Mucosa of stomach (tissue), 1 donor: ENCODE data around the gene GAPDH.
"Not testable (repeated sequence)": the region's sequence is repeated elsewhere in the genome, so short reads cannot be mapped to it uniquely, and the experiment has no call there.

Source experiments
- H3K27me3 ChIP-seq: one replicate; pipeline ENCODE4 v1.7.0; 2013; ENCODE audit warnings: mild to moderate bottlenecking, low read length; ENCODE audit not compliant: control insufficient read depth, insufficient read depth
- H3K36me3 ChIP-seq: one replicate; pipeline ENCODE4 v1.7.0; 2013; ENCODE audit warnings: low read length; ENCODE audit not compliant: control insufficient read depth, insufficient read depth
- H3K4me1 ChIP-seq: one replicate; pipeline ENCODE4 v1.7.0; 2013; ENCODE audit warnings: mild to moderate bottlenecking, low read length; ENCODE audit not compliant: control insufficient read depth, insufficient read depth
- H3K4me3 ChIP-seq: one replicate; pipeline ENCODE4 v1.7.0; 2013; ENCODE audit warnings: low read length
- H3K9ac ChIP-seq: one replicate; pipeline ENCODE4 v1.7.0; 2013; ENCODE audit warnings: mild to moderate bottlenecking, low read length, moderate library complexity
- H3K9me3 ChIP-seq: one replicate; pipeline ENCODE4 v1.7.0; 2013; ENCODE audit warnings: mild to moderate bottlenecking, low read length, moderate library complexity; ENCODE audit not compliant: control insufficient read depth
- donor health status: Pancreatic carcinoma.

Gene GAPDH

GRCh38 chr12:6533923-6534694 is at the start of gene GAPDH:
TSS of gene GAPDH (plus strand) at chr12:6534517. CDS start at chr12:6534833, 316 bp downstream.
- Histone ChIP-seq H3K9me3 (no peaks in the 10 kb centered on the region), H3K4me1 (peaks cover 45% of the 10 kb centered on the region), H3K36me3 (peaks cover 28% of the 10 kb centered on the region), H3K9ac (peak within 1 kb of the TSS; percentile 92), H3K4me3 (peak within 1 kb of the TSS; percentile 95), H3K27me3 (no peaks in the 10 kb centered on the region)

GRCh38 chr12:6488240-6488639 is 46.1 kb upstream of the GAPDH start:
- Histone ChIP-seq H3K9me3 (no peaks in the 10 kb centered on the region), H3K4me1 (peaks cover 8% of the 10 kb centered on the region), H3K36me3 (no peaks in the 10 kb centered on the region), H3K4me3 (no peak overlapping the region), H3K9ac (no peak overlapping the region), H3K27me3 (no peaks in the 10 kb centered on the region)

DNA sequence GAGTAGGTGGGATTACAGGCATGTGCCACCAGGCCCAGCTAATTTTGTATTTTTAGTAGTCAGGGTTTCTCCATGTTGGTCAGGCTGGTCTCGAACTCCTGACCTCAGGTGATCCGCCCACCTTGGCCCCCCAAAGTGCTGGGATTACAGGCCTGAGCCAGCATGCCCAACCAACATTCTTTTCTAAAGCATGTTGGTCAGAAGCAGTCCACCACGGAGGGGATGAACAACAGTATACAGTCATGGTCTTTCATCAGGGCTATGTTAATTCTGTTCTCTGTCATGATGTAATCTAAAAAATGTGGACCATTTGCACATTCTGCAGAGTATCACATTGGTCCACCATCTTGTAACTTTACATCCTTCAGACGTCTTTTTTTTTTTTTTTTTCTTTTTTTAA is 44.9 kb upstream of the GAPDH start:
- Histone ChIP-seq H3K4me3 (no peak overlapping the region), H3K4me1 (peaks cover 8% of the 10 kb centered on the region), H3K36me3 (no peaks in the 10 kb centered on the region), H3K9ac (no peak overlapping the region), H3K9me3 (no peaks in the 10 kb centered on the region), H3K27me3 (no peaks in the 10 kb centered on the region)

DNA sequence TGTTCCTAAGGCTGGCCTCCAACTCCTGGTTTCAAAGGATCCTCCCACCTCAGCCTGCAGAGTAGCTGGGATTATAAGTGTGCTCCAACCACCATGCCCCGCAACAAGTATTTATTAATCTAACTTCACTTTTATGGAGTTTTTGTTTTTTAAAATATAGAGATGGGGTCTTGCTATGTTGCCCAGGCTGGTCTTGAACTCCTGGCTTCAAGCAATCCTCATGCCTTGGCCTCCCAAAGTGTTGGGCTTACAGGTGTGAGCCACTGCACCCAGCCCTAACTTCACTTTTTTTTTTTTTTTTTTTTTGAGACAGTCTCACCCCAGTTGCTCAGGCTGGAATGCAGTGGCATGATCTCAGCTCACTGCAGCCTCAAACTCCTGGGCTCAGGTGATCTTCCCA is 43.6 kb upstream of the GAPDH start:
- not testable (repeated sequence) for H3K9me3 ChIP-seq, H3K4me3 ChIP-seq, H3K9ac ChIP-seq, H3K27me3 ChIP-seq, H3K36me3 ChIP-seq
- H3K4me1 ChIP-seq: peaks cover 14% of the 10 kb centered on the region

GRCh38 chr12:6492838-6493496 is 41.4 kb upstream of the GAPDH start, which contains the start of gene MRPL51:
TSS of gene MRPL51 (minus strand) at chr12:6493262. CDS start at chr12:6493136, 126 bp downstream.
- Histone ChIP-seq H3K4me1 (peaks cover 14% of the 10 kb centered on the region), H3K27me3 (no peaks in the 10 kb centered on the region), H3K9me3 (no peaks in the 10 kb centered on the region), H3K4me3 (peak within 1 kb of the TSS; percentile 99), H3K36me3 (no peaks in the 10 kb centered on the region), H3K9ac (peak within 1 kb of the TSS; percentile 98)

- peak within 1 kb of the TSS; percentile 98 for H3K9ac ChIP-seq
- peak within 1 kb of the TSS; percentile 99 for H3K4me3 ChIP-seq
- H3K4me1 ChIP-seq: peaks cover 14% of the 10 kb centered on the region
- H3K9me3 ChIP-seq: no peaks in the 10 kb centered on the region
- H3K27me3 ChIP-seq: no peaks in the 10 kb centered on the region
- no peaks in the 10 kb centered on the region for H3K36me3 ChIP-seq
These were observed 40.6 kb upstream of the GAPDH start, which contains the start of gene NCAPD2 for GRCh38 chr12:6493497-6494257. TSS of gene NCAPD2 (plus strand) at chr12:6494102. CDS start at chr12:6495099, 997 bp downstream.

DNA sequence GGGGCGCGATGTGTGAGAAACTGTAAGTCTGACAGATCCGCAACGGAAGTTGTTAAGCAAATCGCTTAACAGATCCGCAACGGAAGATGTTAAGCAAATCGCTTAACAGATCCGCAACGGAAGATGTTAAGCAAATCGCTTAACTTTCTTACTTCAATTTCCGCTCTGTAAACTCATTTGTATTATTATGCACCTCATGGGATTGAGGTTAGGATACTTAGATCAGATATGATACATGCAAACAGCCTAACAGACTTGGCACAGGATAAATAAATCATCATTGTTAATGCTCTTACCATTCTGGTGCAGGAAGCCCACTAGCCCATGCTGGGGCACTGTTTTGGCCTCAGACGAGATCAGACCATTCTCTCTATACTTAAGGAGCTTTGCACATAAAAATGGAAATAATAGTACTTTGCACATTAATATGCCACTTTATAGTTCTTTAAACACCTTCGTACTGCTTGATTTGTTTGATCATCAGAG is 40.0 kb upstream of the GAPDH start:
- Histone ChIP-seq H3K36me3 (no peaks in the 10 kb centered on the region), H3K9ac (peak overlapping the region; percentile 98), H3K4me3 (peak overlapping the region; percentile 99), H3K4me1 (peaks cover 14% of the 10 kb centered on the region), H3K9me3 (no peaks in the 10 kb centered on the region), H3K27me3 (no peaks in the 10 kb centered on the region)

- Histone ChIP-seq H3K36me3 (no peaks in the 10 kb centered on the region), H3K9ac (no peak overlapping the region), H3K9me3 (no peaks in the 10 kb centered on the region), H3K27me3 (no peaks in the 10 kb centered on the region), H3K4me1 (peaks cover 14% of the 10 kb centered on the region), H3K4me3 (no peak overlapping the region)
These were observed 39.3 kb upstream of the GAPDH start for GRCh38 chr12:6494968-6495367.

DNA sequence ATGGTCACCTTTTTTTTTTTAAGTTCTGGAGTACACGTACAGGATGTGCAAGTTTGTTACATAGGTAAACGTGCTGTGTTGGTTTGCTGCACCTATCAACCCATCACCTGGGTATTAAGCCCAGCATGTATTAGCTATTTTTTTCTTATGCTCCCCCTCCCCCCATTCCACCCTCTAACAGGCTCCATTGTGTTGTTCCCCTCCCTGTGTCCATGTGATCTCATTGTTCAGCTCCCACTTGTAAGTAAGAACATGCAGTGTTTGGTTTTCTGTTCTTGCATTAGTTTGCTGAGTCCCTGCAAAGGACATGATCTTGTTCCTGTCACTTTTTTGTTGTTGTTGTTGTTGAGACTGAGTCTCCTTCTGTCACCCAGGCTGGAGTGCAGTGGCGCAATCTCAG is 37.0 kb upstream of the GAPDH start:
- H3K4me3 ChIP-seq, H3K27me3 ChIP-seq, H3K9ac ChIP-seq, H3K9me3 ChIP-seq, H3K36me3 ChIP-seq: not testable (repeated sequence)
- H3K4me1 ChIP-seq: peaks cover 11% of the 10 kb centered on the region

DNA sequence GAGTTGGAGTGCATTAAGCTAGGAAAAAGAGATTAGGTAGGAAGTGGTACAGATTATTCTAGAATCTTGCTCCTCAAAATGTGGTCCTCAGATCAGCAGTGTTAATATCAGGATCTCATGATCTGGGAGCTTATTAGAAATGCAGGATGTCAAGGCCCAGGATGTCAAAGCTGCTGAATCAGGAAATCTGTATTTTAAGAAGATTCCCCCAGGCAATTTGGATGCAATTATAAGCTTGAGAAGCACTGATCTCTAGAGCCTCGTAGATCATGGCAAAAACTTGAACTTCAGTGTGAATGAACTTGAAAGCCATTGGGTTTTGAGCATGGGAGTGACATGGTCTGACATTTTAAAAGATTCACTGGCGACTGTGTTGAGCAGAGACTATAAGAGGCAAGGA is 33.9 kb upstream of the GAPDH start:
- Histone ChIP-seq H3K27me3 (no peaks in the 10 kb centered on the region), H3K36me3 (no peaks in the 10 kb centered on the region), H3K4me3 (no peak overlapping the region), H3K9ac (no peak overlapping the region), H3K9me3 (no peaks in the 10 kb centered on the region), H3K4me1 (no peaks in the 10 kb centered on the region)

DNA sequence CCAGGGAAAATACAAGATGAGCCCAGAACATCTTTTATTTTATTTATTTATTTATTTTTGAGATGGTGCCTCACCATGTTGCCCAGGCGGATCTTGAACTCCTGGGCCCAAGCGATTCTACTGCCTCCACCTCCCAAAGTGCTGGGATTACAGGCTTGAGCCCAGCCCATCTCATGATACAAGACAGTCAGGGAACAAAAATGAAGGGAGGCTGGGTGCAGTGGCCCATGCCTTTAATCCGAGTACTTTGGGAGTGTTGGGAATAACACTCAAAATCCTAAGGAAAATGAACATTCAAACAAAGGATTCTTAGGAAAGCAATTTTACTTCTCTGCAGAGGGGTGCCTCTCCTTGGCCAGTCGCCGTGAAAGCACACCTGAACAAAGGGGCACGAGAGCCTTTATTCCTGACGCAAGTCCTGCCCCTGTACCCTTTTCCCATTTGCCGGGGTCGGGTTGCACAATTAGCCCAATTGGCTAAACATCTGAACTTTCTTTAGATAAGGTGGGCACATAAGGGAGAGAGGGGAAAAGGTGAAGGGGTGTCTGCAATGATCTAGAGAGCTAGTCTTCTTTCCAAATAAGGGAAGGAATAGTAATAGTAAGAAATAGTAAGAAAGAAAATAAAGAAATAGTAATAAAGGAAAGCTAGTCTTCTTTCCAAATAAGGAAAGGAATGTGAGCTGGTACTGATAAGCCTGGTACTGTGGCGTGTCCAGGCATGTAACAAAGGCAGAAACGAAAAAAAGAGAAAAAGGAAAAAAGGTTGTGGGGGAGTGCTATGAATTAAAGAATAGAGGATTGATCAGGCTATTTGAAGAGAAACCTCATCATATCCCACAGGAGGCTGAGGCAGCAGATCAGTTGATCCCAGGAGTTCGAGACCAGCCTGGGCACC is 27.0 kb upstream of the GAPDH start:
- Histone ChIP-seq H3K9ac (no peak overlapping the region), H3K4me1 (no peaks in the 10 kb centered on the region), H3K9me3 (no peaks in the 10 kb centered on the region), H3K36me3 (no peaks in the 10 kb centered on the region), H3K27me3 (no peaks in the 10 kb centered on the region), H3K4me3 (no peak overlapping the region)
